Activated naive CD4-positive, alpha-beta T cell treated with anti-CD3 and anti-CD28 coated beads, Interleukin-2, amount 50 U/mL, for 24 hours (primary cell): ENCODE results near the gene DACH2.

Source experiments
- H3K27ac Mint-ChIP-seq: one replicate; pipeline ENCODE4 v1.8.0; 2021; ENCODE audit warnings: mild to moderate bottlenecking, mixed read lengths
- H3K27me3 Mint-ChIP-seq: one replicate; pipeline ENCODE4 v1.8.0; 2021; ENCODE audit warnings: mixed read lengths
- H3K36me3 Mint-ChIP-seq: one replicate; pipeline ENCODE4 v1.8.0; 2021; ENCODE audit warnings: mixed read lengths
- H3K4me1 Mint-ChIP-seq: one replicate; pipeline ENCODE4 v1.8.0; 2021; ENCODE audit warnings: mixed read lengths
- H3K4me3 Mint-ChIP-seq: one replicate; pipeline ENCODE4 v1.8.0; 2021; ENCODE audit warnings: mild to moderate bottlenecking, mixed read lengths
- H3K9me3 Mint-ChIP-seq: one replicate; pipeline ENCODE4 v1.8.0; 2021; ENCODE audit warnings: mixed read lengths

Gene DACH2

DNA sequence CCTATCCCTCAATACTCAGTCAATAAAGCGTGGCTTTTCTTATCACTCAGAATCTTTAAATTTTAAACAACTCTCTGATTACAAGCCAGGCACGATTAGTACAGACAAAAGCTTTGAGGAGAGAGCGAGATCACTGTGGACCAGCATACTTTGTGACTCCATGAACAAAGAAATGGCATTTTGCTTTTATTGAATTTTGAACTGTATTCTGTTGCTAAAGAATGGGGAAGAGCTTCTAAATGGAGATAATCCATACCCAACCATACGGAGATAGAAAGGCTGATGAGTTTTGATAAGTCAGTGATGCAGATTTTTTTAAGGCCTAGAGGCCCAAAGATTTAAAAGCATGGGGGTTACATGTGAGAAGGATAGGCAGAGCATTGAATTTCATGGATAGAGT, 259.1 kb downstream of the DACH2 start:
- no peaks in the 10 kb centered on the region for H3K36me3 Mint-ChIP-seq
- H3K4me3 Mint-ChIP-seq, result no peak overlapping the region
- H3K27ac Mint-ChIP-seq, result no peak overlapping the region
- H3K4me1 Mint-ChIP-seq, result no peaks in the 10 kb centered on the region
- peaks cover 6% of the 10 kb centered on the region for H3K9me3 Mint-ChIP-seq
- no peaks in the 10 kb centered on the region for H3K27me3 Mint-ChIP-seq

DNA sequence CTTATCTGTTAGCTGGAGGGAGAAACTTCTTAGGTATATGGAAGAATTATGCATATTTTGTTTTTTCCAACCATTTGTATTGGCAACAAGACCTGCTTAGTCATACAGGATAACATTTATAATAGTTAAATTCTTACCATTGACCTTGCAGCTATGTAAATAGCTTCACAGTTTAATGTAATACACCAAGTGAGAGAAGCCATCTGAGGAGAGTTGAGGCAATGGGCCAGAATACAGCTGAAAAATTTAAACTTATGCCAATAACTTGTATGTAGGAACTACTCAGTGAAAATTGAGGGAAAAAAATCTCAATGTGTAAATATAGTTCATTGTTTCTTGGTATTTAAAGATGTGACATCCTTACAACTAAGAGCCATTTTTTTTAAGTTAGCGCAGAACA, 273.5 kb downstream of the DACH2 start:
- H3K4me1 Mint-ChIP-seq, result no peaks in the 10 kb centered on the region
- no peaks in the 10 kb centered on the region for H3K9me3 Mint-ChIP-seq
- H3K27me3 Mint-ChIP-seq, result no peaks in the 10 kb centered on the region
- H3K36me3 Mint-ChIP-seq, result no peaks in the 10 kb centered on the region
- no peak overlapping the region for H3K27ac Mint-ChIP-seq
- H3K4me3 Mint-ChIP-seq, result no peak overlapping the region

DNA sequence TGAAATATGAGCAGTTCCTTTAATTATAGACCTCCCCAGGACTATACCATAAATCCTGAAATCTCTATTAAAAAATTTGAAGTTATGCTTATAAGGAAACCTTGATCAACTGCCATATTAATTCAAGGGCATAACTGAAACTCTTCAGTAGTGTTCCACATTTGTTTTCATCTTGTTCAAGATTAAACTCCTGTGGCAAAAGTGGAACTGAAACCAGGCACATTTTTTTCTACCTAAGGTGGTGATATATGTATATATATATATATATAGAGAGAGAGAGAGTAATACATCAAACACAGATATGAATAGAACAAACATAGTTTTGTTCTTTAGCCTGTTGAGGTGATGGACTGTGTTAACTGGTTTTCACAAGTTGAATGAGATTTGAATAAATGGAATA, 287.9 kb downstream of the DACH2 start:
- no peaks in the 10 kb centered on the region for H3K4me1 Mint-ChIP-seq
- H3K27ac Mint-ChIP-seq, result no peak overlapping the region
- no peaks in the 10 kb centered on the region for H3K9me3 Mint-ChIP-seq
- no peaks in the 10 kb centered on the region for H3K27me3 Mint-ChIP-seq
- H3K36me3 Mint-ChIP-seq, result no peaks in the 10 kb centered on the region
- H3K4me3 Mint-ChIP-seq, result no peak overlapping the region

DNA sequence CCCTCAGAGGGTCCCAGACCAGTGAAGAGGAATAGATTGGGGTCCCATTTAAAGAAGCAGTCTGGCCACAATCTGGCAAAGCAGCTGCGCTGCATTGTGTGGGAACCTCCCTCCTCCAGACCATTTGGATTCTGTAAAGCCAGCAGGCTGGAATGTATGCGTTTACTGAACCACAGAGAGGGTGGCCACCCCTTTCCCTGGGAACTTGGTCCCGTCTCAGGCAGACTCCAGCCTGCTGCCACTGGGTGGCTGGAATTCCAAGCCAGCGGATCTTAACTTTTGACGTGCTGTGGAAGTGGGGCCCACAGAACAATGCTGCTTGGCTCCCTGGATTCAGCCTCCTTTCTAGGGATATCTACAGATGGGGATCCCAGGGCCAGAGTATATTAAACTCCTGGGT, 307.2 kb downstream of the DACH2 start:
- Mint-ChIP-seq H3K27me3 (no peaks in the 10 kb centered on the region), H3K4me1 (no peaks in the 10 kb centered on the region), H3K4me3 (no peak overlapping the region), H3K27ac (no peak overlapping the region), H3K9me3 (no peaks in the 10 kb centered on the region), H3K36me3 (no peaks in the 10 kb centered on the region)

DNA sequence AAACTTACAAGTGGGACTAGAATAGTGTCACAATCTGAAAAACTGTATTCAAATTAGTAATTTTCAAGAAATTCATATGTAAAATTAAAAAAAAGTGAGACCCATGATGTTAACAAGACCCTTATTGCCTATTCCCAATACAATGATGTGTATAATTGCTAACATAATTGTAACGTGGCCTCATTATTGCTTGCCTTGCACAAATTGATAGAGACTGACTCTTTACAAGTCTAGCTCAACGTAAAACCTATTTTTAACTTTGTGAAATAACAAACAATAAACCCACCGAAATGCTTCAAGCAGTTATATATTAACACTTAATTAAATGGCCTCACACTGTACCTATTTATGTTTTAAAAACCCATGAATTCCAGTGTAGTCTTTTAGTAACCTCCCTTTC, 312.5 kb downstream of the DACH2 start:
- Mint-ChIP-seq H3K27ac (no peak overlapping the region), H3K27me3 (no peaks in the 10 kb centered on the region), H3K4me1 (no peaks in the 10 kb centered on the region), H3K4me3 (no peak overlapping the region), H3K36me3 (no peaks in the 10 kb centered on the region), H3K9me3 (no peaks in the 10 kb centered on the region)

DNA sequence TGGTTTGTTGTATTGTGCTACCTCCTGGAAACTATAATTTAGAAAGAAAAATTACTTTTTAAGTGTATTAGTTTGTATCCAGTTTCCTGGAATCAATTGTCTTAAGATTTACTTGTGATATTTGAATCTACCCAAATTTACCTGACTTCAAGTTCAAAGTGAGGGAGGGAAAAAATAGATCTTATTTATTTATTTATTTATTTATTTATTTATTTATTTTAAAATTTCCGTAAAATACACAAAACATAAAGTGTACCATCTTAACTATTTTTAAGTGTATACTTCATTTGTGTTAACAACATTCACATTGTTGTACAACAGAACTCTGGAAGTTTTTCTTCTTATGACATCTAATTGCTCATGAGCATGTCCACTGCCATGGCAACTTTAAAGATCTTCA, 356.0 kb downstream of the DACH2 start:
- Mint-ChIP-seq H3K4me3 (no peak overlapping the region), H3K9me3 (no peaks in the 10 kb centered on the region), H3K27me3 (no peaks in the 10 kb centered on the region), H3K27ac (no peak overlapping the region), H3K36me3 (no peaks in the 10 kb centered on the region), H3K4me1 (no peaks in the 10 kb centered on the region)

DNA sequence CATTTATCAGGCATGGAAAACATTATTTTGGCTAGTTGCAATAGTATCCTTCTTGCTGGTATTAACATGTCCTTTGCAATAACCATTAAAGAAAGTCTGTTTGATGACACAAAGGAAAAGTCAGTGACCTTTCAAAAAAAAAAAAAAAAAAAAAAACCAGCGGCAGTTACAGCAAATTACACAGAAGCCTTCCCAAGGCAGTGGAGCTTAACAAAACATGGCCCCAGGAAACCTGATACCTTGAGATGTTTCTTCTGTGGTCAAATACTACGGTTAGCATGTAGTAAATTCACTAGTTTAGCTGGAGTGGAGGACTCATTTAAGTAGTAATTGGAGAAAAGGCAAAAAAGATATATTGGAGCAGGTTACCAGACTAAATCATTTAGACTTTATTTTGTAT, 359.1 kb downstream of the DACH2 start:
- H3K27ac Mint-ChIP-seq, result no peak overlapping the region

DNA sequence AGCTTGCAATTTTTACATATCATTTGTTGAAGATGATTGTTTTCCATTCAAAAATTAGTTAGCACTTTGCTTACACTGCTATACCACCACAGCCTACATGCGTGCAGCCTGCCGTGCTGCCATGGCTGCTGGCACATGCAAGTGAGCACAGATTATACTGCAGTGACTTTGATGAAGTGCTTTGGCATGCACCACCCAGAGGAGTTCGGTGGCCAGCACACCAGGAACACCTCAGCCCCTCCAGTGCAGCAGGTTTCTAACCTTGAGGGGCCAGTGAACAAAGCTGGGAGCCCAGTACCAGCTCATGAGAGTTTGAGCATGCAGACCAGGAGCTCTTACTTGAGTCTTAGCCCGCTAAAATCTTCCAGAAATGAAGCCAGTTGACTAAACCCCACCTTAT, 431.5 kb downstream of the DACH2 start:
- H3K4me3 Mint-ChIP-seq, result no peak overlapping the region
- H3K4me1 Mint-ChIP-seq, result no peaks in the 10 kb centered on the region
- H3K36me3 Mint-ChIP-seq, result no peaks in the 10 kb centered on the region
- no peaks in the 10 kb centered on the region for H3K27me3 Mint-ChIP-seq
- H3K27ac Mint-ChIP-seq, result no peak overlapping the region
- no peaks in the 10 kb centered on the region for H3K9me3 Mint-ChIP-seq

More for the DNA sequence above, 359.1 kb downstream of the DACH2 start:
- no peak overlapping the region for H3K4me3 Mint-ChIP-seq
- no peaks in the 10 kb centered on the region for H3K27me3 Mint-ChIP-seq
- H3K36me3 Mint-ChIP-seq, result no peaks in the 10 kb centered on the region
- H3K9me3 Mint-ChIP-seq, result no peaks in the 10 kb centered on the region
- no peaks in the 10 kb centered on the region for H3K4me1 Mint-ChIP-seq

DNA sequence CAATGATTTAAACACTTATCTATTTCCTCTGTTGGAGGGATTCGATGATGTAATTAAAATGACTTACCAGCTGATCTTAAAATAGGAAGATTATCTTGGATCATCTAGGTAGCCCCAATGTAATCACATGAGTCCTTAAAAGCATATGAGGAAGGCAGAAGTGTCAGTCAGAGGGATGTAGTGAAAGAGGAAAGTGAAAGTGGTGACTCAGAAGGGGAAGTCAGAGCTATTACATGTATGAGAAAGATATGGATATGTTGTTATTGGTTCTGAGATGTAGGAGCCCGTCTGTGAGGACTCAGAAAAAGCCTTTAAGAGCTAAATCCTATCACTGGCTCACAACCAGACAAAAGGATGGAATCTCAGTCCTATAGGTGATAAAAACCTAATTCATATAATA, 456.4 kb downstream of the DACH2 start:
- Mint-ChIP-seq H3K27ac (no peak overlapping the region), H3K4me3 (no peak overlapping the region), H3K9me3 (no peaks in the 10 kb centered on the region), H3K27me3 (no peaks in the 10 kb centered on the region), H3K4me1 (no peaks in the 10 kb centered on the region), H3K36me3 (no peaks in the 10 kb centered on the region)

DNA sequence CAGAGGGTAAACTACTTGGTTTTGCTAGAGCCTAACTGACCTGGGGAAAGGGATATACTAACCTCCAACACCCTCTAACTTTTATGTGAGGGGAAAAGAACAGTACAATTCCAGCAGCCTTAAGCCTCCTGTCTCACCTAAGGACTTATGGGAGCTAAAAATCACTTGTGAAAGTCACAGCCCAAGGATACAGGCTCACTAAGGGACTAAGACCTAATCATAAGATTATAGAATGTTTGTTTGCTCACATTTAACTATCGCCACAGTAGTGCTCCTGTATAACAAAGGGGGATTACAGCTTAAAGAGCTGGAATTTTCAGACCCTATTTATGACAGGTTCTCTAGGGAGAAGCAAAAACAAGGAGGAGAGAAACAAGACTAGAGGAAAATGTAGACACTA, 548.7 kb downstream of the DACH2 start:
- Mint-ChIP-seq H3K9me3 (peaks cover 7% of the 10 kb centered on the region), H3K4me3 (no peak overlapping the region), H3K4me1 (no peaks in the 10 kb centered on the region), H3K27ac (no peak overlapping the region), H3K36me3 (no peaks in the 10 kb centered on the region), H3K27me3 (no peaks in the 10 kb centered on the region)

DNA sequence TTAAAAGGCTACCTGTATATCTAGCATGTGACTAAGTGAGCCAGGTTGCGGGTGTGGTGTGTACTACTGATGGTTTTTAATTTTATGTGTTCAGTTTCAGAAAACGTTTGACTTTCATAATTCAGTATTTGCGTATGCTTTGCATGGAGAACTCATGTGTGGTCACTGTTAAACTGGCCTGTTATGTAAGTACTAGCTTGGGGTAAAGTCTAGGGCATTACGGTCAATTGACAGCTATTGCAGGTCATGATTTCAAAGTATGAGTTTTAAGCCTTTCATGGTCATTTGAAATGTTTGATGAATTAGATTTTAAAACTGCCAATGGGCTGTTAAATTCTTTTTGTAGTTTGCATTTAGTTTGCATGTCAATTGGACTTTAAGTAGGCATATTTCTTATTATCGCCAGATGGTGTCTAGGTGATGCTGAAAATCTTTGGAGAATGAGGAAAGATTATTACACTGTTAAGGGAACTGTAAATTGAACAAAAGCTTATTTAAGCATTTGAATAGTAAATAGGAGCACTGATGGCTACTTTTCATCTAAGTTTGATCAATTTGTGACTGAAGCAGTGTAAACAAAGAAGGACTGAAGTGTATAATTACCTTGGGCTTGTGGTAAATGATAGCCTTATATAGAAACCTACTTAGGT, 563.4 kb downstream of the DACH2 start:
- H3K27ac Mint-ChIP-seq, result no peak overlapping the region
- no peaks in the 10 kb centered on the region for H3K9me3 Mint-ChIP-seq
- no peaks in the 10 kb centered on the region for H3K36me3 Mint-ChIP-seq
- H3K4me3 Mint-ChIP-seq, result no peak overlapping the region
- H3K4me1 Mint-ChIP-seq, result no peaks in the 10 kb centered on the region
- H3K27me3 Mint-ChIP-seq, result no peaks in the 10 kb centered on the region

DNA sequence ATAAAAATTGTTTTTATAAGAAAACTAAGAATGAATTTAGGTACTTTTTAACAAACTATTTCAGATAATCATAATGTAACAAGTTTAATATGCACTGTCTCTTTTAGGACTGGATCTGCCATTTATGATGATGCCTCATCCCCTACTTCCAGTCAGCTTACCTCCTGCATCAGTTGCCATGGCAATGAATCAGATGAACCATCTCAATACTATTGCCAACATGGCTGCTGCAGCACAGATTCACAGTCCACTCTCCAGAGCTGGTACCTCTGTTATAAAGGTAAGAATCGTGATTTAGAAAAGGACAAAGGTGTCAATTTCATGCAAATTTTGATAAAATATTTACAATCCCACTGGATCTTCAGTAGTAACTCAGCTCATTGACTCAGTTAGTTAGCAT, 566.2 kb downstream of the DACH2 start:
- no peak overlapping the region for H3K27ac Mint-ChIP-seq
- H3K36me3 Mint-ChIP-seq, result no peaks in the 10 kb centered on the region
- H3K27me3 Mint-ChIP-seq, result no peaks in the 10 kb centered on the region
- H3K4me1 Mint-ChIP-seq, result no peaks in the 10 kb centered on the region
- H3K9me3 Mint-ChIP-seq, result no peaks in the 10 kb centered on the region
- H3K4me3 Mint-ChIP-seq, result no peak overlapping the region

DNA sequence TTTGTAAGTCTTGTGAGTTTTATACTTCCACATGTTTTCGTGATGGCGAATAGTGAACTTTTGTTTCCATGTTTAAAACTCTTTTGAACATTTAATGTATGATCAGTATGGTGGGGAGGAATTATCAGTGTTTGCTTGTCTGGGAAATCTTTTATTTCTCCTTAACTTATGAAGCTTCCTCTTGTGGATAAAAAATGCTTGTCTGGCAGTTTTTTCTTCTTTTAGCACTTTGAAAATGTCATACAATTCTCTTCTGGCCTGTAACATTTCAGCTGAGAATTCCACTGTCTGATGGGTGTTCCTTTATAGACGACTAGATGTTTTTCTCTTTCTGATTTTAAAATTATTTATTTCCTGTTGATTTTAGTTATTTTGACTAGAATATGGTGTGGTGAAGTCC, 576.0 kb downstream of the DACH2 start:
- Mint-ChIP-seq H3K9me3 (no peaks in the 10 kb centered on the region), H3K36me3 (no peaks in the 10 kb centered on the region), H3K27me3 (no peaks in the 10 kb centered on the region), H3K27ac (no peak overlapping the region), H3K4me1 (no peaks in the 10 kb centered on the region), H3K4me3 (no peak overlapping the region)

DNA sequence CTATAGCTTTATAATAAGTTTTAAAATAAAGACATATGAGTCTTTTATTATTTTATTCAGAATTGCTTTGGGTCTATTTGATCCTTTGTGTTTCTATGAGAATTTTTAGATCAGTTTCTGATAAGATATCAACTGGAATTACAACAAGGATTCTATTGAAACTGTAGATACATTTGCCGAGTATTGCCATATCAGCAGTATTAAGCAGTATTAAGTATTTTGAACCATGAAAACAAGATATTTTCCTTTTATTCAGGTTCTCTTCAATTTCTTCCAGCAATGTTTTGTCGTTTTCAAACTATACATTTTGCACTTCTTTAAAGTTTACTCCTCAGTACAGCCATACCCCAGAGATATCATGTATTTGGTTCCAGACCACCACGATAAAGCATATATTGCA, 598.8 kb downstream of the DACH2 start:
- Mint-ChIP-seq H3K9me3 (no peaks in the 10 kb centered on the region), H3K36me3 (no peaks in the 10 kb centered on the region), H3K4me3 (no peak overlapping the region), H3K4me1 (no peaks in the 10 kb centered on the region), H3K27me3 (no peaks in the 10 kb centered on the region), H3K27ac (no peak overlapping the region)

DNA sequence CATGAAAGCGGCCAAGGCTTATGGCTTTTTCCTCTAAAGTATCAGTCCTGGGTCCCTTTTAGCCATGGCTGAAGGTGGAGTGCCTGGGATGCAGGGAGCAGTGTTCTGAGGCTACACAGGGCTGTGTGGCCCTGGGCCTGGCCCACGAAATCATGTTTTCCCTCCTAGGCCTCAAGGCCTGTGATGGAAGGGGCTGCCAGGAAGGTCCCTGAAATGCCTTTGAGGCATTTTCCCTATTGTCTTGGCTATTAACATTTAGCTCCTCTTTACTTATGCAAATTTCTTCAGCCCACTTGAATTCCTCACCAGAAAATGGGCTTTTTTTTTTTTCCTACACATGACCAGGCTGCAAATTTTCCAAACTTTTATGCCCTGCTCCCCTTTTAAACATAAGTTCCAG, 657.0 kb downstream of the DACH2 start:
- Mint-ChIP-seq H3K4me3 (no peak overlapping the region), H3K27ac (no peak overlapping the region), H3K4me1 (no peaks in the 10 kb centered on the region), H3K36me3 (no peaks in the 10 kb centered on the region), H3K27me3 (no peaks in the 10 kb centered on the region), H3K9me3 (no peaks in the 10 kb centered on the region)

DNA sequence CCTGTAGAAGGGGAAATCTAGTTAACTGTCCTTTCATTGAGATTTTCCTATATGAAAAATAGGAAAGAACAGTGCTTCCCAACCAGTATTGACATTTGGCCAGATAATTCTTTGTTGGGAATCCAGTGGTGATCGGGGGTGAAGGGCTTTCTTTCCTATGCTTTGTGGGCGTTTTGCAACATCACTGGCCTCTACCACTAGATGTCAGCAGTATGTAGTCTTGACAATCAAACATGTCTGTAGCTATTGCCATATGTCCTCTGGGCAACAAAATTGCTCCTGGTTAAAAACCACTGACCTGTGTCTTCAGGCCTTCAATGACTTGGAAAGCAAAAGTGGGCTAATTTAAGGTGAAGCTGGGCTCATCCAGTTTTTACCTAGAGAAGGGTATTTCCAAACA, 658.5 kb downstream of the DACH2 start:
- no peaks in the 10 kb centered on the region for H3K9me3 Mint-ChIP-seq
- H3K36me3 Mint-ChIP-seq, result no peaks in the 10 kb centered on the region
- H3K4me3 Mint-ChIP-seq, result no peak overlapping the region
- no peaks in the 10 kb centered on the region for H3K27me3 Mint-ChIP-seq
- no peaks in the 10 kb centered on the region for H3K4me1 Mint-ChIP-seq
- H3K27ac Mint-ChIP-seq, result no peak overlapping the region

DNA sequence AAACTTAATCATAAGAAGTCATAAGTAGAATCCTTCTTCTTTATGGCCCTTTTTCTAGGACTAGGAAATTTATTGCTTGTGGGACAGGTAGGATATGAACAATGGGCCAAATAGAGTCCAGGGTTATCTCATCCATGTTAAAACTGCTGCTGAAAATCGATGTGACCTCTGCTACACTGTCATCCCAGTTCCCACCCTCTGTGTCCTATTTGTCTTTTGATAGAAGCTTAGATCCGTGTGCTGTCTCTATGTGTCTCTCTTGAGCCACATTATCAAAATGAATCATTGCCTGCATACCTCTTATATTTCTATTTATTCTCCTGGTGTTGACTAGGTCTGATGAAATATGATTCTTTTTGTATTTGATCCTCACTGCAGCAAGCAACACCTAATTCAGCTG, 661.4 kb downstream of the DACH2 start:
- no peaks in the 10 kb centered on the region for H3K4me1 Mint-ChIP-seq
- H3K27ac Mint-ChIP-seq, result no peak overlapping the region
- H3K4me3 Mint-ChIP-seq, result no peak overlapping the region
- no peaks in the 10 kb centered on the region for H3K36me3 Mint-ChIP-seq
- no peaks in the 10 kb centered on the region for H3K9me3 Mint-ChIP-seq
- no peaks in the 10 kb centered on the region for H3K27me3 Mint-ChIP-seq
